ENCODE data around the gene UMODL1. TPM values are rescaled to one million over a fixed set of nuclear protein-coding genes. Genes with fewer than 3 reads are reported as not detected.

The UMODL1 gene
- total and polyA plus RNA-seq, 2 donors (not counting 3 experiments of a cell fraction or from before 2014, with no cell fraction given): not detected

GRCh38 chr21:42107881-42108553 lies 36.9 kb downstream of the UMODL1 start:
- ChIA-PET CTCF (interaction anchor here (0.7 to 4.1 kb wide), 47 partner anchors 9 to 825 kb away, joined by 3 to 81 read pairs (median 6); partner anchors contain the start of genes UMODL1 and ZBTB21), POLR2A (no interaction called here)
- FAIRE-seq (peak; percentile 84), DNase-seq (ENCODE audit: low read depth, low spot score) (peak; percentile 58)
- H4K20me1 ChIP-seq (replicated peaks; ENCODE audit: control insufficient read depth, extremely low read depth, insufficient read depth, low read length): no peaks in the 10 kb centered on the region
- no peak overlapping the region for H2AFZ ChIP-seq (ENCODE audit: low read depth, low read length)
- no peaks in the 10 kb centered on the region for H3K36me3 ChIP-seq (ENCODE audit: control insufficient read depth in 2 of 2, extremely low read depth in 1 of 2, insufficient read depth in 2 of 2, low read length in 2 of 2)
- no peak overlapping the region for H3K4me3 ChIP-seq (replicated peaks in 1 of 3; ENCODE audit: insufficient read depth in 1 of 3, low read depth in 1 of 3, low read length in 3 of 3)
- no peak overlapping the region for H3K4me2 ChIP-seq (ENCODE audit: insufficient read depth, low read length)
- dilution Hi-C loops (cut with MboI; ENCODE audit: extremely low pct_ligation_motif_present, low sequenced_read_pairs) (no loop called here), intact Hi-C loops (cut with micrococcal nuclease) (loop anchor here (1.0 to 2.0 kb wide), 4 partner anchors 11 to 292 kb away; no protein-coding TSS in a partner anchor)
- no peak overlapping the region for H3K9ac ChIP-seq (replicated peaks; ENCODE audit: extremely low read depth, insufficient read depth, low read length)
- H3K9me1 ChIP-seq (replicated peaks; ENCODE audit: control insufficient read depth, extremely low read depth, insufficient read depth, low read length): no peaks in the 10 kb centered on the region
- no peaks in the 10 kb centered on the region for H3K4me1 ChIP-seq (ENCODE audit: control insufficient read depth, extremely low read depth, insufficient read depth, low read length)
- H3K27me3 ChIP-seq (ENCODE audit: control insufficient read depth in 2 of 2, insufficient read depth in 2 of 2, low read length in 2 of 2): peaks cover 5% of the 10 kb centered on the region in 2 experiments
- peak; percentile 77 to 98 for TF ChIP-seq CTCF (IDR thresholded peaks at IDR 0.05; ENCODE audit: extremely low read depth in 1 of 2, insufficient read depth in 1 of 2, low read depth in 1 of 2, low read length in 2 of 2)
- TF ChIP-seq POLR2AphosphoS5 (IDR thresholded peaks at IDR 0.05; ENCODE audit: insufficient read depth, low read depth, low read length): no peak
- H3K9me3 ChIP-seq (replicated peaks; ENCODE audit: control insufficient read depth, insufficient read depth, low read length): no peaks in the 10 kb centered on the region
- no TSS peak for BruUV-seq (replicated peaks)
- no peak overlapping the region for H3K27ac ChIP-seq (ENCODE audit: insufficient read depth, low read depth, low read length)
- H3K79me2 ChIP-seq (ENCODE audit: control insufficient read depth, insufficient read depth, low read length): no peaks in the 10 kb centered on the region

Measured in endothelial cell of umbilical vein (primary cell).